Stimulated activated CD4-positive, alpha-beta T cell treated with anti-CD3 and anti-CD28 coated beads, Interleukin-15, amount 100 ng/mL, for 1 hour (primary cell): ENCODE results near the gene PTRH1.
"Not testable (repeated sequence)": the region's sequence is repeated elsewhere in the genome, so short reads cannot be mapped to it uniquely, and the experiment has no call there.

Experiments used
- DNase-seq, 2 donors: peaks; one replicate each; pipeline ENCODE4 v3.0.0-alpha.2; 2020; ENCODE audit warnings: low read depth in 1 of 2, low spot score in 1 of 2

The PTRH1 gene, protein sequence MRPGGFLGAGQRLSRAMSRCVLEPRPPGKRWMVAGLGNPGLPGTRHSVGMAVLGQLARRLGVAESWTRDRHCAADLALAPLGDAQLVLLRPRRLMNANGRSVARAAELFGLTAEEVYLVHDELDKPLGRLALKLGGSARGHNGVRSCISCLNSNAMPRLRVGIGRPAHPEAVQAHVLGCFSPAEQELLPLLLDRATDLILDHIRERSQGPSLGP

DNA sequence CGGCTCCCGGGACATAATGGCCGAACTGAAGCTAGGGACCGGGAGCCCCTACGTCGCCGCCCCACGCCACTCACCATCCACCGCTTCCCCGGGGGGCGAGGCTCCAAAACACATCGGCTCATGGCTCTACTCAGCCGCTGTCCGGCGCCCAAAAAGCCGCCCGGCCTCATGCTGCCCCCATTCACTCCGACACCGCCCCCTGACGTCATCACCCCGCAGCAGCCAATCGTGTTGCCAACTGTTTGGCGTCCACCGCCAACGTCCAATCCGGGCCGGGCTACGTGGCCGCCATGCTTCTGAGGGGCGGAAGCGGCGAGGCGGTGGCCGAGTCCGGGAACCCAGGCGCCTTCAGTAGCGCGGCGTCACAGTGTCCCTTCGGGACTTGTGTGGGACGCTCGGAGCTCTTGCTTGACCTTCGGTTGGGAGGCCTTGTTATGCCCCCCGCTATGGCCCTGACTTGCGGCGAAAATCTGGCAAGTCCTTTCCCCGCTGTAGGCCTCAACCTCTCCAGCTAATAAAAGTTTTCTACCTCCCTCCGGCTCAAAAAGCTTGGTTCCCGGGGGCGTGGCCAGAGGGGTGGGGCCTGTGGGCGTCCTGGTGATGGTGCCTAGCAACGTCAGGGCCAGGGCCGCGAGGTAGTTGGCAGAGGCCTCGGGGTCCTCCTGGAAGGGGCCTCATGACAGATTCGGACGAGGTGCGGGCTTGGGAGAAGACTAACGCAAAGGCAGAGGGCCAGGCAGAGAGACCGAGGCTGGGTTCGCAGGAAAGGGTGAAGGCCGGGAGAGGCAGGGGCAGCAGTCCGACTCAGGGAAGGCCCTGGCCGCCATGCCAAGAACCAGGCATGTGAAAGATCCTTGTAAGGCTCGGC, at the start of gene PTRH1, which contains the start of gene TTC16:
TSS of gene PTRH1 (minus strand) at position 194 of the 868 bp plus-strand sequence. CDS start at position 170, 24 bp downstream.
TSS of gene TTC16 (plus strand) at position 610 of the 868 bp plus-strand sequence. CDS start at position 677, 67 bp downstream.
- peak; percentile 88 to 95 for DNase-seq

DNA sequence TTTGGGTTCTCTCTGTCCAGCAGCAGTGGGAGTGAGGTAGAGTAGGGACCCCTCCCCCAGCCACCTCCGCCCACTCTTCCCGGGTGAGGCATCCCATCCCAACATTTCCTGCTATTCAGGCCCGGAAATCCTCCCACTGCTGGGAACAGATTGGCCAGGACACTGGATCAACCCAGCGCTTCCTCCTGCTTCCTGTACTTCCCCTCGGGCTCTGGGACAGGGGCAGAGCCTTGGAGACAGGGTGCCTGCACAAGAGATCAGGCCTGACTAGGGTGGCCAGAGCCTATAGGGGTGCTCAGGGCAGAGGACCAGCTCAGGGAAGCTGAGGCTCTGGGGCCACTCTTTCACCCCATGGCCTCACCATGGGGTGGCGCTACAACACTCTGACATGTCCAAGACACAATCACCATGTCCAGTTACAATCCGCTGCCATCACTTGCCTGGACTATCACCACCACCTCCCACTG, 48.5 kb upstream of the PTRH1 start:
- DNase-seq: no peak

DNA sequence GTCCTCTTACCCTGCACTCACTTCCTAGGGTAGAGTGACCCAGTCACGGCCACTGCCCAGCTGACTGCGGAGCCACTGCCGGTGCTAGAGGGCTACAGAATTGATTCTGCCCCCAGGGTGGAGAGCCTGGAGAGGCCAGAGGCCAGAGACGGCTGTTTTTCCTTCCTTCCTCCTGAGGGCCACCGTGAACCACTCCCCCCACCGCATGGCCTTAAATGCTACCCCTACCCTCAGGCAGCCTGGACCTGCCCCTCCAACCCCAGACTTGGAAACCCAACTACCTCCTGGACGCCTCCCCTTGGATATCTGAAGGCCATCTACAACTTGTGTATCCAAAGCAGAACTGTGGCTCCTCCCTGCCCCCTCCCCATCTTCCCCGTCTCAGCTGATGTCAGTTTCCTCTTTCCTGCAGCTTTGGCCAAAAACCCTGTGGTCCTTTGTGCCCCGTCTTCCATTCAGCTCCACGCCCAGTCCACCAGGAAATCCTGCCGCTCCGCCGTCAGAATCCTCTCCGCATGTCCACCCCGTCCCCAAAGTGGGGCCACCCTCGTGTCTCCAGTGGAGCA, 46.7 kb upstream of the PTRH1 start:
- DNase-seq: no peak

DNA sequence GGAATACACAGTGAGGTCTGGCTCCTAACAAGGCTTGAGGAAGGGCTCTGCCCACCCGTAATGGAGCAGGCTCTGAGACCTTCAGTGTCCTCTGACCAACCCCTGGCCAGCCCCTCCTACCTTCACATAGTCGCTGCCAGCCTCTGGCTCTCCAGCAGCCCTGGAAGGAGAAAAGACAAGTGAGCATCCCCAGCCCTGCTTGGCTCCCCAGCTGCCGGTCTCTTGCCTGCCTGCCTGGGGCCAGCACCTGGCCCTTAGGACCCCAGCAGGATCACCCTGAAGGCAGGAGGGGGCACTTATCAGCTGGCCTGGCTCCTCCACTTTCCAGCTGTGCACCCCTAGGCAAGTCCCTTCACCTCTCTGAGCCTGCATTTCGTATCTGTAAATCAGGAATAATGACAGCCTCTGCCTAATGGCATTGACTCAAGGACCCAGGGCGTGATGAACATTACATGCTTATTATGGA, 46.1 kb upstream of the PTRH1 start:
- no peak for DNase-seq

DNA sequence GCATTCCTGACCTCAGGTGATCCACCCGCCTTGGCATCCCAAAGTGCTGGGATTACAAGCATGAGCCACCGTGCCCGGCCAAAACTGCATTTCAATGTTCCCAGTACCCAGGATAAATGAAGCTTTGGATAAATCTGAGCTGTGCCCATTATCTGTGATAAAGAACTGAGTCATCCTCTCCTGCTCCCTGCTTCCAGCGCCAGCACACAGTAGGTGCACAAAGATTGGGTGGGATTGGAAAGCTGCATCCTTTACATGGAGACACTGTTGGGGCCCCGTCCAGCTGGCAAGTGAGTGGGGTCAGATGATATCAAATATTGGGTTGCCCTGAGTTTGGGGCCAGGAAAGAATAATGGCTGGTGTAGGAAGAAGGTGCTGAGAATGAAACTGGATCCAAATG, 45.6 kb upstream of the PTRH1 start:
- no peak for DNase-seq

DNA sequence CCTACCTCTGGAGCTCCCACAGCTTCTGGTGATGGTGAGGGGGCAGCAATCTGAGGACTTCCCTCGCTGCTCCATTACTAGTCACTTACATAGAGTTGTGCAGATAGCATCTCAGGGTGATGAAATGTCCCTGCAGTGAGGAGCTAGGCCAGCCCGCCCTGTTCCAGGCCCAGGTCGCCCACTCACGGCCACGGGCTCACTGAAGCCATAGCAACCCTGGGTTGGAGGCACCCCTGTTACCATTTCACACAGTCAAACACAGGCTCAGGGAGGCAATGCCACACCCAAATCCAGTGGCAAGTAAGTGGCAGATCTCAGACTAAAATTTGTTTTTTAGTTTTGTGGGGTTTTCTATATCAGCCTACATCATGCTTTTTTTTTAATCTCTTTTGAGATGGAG, 43.4 kb upstream of the PTRH1 start:
- DNase-seq: no peak

DNA sequence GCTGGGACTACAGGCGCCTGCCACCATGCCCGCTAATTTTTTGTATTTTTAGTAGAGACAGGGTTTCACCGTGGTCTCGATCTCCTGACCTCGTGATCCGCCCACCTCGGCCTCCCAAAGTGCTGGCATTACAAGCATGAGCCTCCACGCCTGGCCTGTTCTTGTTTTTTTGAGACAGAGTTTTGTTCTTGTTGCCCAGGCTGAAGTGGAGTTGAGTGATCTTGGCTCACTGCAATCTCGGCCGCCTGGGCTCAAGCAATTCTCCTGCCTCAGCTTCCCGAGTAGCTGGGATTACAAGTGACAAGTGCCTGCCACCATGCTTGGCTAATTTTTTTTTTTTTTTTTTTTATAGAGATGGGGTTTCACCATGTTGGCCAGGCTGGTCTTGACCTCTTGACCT, 41.3 kb upstream of the PTRH1 start:
- not testable (repeated sequence) for DNase-seq

DNA sequence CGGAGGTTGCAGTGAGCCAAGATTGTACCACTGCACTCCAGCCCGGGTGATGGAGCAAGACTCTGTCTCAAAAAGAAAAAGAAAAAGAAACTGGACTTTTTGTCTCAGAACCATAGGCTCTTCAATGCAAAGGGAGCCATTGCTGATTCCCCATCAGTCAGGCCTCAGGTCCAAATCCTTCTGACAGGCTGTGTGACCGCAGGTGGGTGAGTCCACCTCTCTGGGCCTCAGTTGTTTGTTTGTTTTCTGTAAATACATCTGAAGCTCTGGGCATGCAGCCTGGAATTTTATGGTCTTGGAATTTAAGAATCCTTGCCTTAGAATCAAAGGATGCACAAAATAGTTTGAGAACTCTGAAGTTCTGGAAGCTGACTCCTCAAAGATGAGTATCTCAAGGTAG, 40.8 kb upstream of the PTRH1 start:
- no peak for DNase-seq

DNA sequence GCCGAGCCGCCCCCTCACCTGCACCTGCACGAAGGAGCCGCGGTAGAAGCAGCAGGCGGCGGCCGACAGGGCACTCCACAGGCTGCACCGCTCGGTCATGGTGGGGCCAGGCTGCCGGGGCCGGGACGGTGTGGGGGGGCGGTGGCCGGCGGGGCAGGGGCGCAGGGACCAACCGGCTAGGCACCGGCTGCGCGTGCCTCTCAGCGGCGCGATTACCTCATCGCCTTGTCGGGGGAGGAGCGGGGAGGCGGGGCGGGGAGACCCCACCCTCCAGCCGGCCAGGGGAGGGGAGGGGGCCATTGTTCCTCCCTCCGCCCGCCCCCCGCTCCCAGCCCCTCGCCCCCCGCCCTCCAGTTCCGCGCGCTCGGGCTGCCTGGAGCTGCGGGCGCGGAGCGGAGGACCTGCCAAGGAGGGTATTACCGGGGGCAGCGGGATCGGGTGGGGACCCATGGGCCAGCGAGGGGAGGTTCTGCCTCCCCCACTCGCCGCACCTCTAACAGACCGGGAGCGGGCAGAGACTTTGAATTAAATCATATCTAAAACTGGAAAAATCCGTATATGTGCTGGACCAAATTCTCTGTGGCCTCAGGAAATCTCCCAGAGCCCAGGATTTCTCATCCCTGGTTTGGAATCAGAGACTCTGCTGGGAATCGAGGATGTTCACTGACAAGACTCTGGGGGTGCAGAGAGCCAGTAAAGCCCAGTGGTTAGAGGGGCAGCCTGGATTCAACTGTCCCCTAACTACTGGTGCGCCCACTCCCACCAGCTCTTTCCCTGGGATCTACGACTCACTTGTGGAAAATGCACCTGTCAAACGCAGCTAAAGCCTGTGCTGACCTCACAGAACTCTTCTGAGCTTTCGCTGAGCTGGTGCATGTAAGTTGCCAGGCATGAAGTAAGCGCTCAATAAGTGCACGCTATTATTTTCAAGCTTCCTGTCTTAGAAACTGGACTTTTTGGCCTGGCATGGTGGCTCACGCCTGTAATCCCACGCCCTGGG, 39.9 kb upstream of the PTRH1 start:
- DNase-seq: no peak

DNA sequence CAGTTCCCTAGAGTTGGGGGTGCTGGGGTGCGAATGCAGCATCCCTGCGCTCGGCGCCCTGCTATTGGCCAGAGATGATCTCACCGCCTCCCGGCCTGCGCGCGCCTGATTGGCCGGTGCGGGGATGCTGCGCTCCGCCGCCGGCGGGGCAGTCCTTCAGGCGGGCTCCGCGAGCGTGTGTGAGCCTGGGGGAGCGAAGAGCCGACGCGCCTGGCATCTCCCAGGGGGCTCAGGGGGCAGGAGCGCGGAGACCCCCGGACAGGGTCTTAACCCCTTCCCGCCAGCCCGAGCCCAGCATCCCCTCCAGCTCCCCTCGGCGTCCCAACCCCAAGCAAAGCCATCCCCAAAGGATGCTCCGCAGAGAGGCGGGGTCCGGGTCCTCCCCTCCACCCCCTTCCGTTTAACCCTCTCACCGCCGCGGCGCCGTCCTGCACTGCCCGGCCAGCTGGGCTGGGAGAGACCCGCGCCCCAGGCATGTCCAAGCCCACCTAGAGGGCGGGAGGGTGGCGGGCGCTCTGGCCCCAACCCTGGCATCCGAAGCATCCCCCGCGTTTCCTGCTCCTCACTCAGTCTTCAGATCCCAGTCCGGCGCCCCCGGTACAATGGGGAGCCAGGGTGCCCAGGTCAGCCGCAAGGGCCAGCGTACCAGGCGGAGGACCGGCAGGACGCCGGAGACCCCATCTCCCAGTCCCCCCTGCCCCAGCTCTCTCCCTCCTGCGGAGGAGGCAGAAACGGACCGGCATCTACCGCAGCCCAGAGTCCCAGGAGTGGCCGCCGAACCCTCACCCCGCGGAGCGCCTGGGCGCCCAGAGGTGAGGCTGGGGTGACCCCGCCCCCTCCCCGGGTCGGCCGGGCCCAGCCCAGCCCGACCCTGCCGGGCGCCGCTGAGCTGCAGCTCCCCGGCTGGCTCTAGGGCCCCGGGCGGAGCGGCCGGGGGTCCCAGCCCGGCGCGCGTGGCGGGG, 38.9 kb upstream of the PTRH1 start:
- DNase-seq: no peak

DNA sequence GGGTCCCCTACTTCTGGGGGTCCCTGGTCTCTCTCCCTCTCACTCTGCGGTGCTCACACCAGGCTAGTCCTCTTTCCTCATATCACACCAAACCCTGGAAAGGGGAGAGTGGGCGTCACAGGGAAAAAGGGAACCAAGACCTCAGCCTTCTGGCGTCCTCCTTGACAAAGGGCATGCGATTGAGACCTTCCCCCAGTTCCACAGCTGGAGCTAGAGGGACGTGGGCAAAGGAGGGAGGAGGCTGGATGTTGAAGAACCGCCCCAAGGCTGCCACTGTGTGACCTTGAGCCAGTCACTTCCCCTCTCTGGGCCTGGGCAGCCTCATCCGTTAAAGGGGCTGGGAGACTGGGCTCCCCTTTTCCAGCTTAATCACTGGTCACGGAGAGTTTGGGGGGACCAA, 38.2 kb upstream of the PTRH1 start:
- no peak for DNase-seq

DNA sequence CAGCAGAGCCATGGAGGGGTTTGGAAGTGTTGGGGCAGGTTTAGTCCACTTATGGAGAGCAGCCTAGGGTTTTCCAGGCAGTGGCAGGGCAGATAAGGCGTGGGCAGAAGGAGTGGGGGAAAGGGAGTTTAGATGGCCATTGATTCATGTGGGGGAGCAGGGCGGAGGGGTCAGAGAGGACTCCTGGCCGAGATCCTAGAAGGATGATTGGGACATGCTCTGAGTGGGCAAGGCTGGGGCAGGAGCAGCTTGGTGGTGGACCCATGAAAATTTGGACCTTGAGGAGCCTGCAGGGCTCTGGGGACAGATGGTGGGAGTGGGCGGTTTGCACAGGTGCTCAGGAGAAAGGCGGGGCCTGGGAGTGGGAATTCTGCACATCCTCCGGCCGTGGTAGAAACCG, 37.7 kb upstream of the PTRH1 start:
- no peak for DNase-seq

DNA sequence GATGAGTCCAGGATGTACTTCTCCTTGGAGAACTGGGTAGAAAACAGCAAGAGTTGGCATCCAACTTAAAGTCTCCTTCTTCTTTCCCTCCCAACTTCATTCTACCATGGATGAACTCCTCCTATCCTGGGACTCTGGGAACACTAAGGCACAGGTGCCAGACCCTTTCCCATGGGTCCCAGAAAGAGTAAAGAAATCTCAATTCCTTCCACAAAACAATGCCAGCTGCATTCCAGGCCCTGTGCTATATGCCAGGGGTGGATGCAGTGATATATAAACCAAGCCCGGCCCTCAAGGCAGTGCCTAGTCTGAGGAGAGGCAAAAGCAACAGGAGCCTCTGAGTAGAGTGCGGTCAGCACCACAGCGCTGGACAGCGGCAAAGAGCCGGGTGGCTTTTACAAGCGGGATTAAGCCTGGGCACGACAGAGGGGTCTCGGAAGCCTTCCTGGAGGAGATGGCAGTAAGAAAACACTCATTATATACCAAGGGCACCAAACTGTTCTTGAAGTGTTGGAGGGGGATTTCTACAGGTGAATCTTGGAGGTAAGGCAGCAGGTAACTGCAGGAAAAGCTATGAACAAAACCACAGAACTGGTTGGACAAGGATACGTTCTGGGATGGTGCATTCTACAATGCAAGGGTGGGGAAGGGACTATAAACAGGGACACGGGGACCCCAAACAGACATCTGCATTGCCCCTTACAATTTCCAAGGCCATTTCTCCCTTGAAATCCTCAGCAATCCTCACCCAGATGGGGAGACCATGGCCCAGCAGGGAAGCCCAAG, 36.0 kb upstream of the PTRH1 start:
- DNase-seq: no peak

DNA sequence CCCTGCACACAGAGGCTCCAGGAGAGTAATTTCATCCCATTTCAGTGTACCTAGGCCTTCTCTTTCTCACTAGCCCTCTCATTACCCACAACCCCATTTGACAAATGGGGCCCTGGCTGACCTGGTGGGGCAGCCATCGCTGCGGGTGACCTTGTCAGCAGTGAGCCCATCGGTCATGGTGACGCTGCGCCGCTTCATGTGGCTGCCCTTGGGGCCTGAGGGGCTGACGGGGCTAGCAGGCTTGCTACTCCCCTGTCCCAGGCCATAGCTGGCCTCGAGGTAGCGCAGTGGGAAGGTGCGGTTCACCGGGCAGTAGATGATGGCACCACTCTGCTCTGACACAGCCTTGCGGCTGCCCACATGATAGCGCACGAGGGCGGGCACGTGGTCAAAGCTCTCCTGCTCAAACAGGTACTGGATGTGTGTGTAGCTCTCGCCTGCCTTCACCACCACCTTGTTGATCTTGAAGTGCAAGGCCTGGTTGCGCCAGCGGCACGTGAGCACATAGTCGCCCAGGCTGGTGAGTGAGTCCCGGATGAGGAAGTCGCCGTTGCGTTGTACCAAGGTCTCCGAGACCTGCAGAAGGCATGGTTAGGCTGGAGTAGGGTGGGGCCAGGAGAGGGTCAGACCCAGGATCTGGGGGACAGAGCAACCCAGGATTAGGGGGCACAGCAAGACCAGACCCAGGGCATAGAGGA, 33.8 kb upstream of the PTRH1 start:
- DNase-seq: no peak

DNA sequence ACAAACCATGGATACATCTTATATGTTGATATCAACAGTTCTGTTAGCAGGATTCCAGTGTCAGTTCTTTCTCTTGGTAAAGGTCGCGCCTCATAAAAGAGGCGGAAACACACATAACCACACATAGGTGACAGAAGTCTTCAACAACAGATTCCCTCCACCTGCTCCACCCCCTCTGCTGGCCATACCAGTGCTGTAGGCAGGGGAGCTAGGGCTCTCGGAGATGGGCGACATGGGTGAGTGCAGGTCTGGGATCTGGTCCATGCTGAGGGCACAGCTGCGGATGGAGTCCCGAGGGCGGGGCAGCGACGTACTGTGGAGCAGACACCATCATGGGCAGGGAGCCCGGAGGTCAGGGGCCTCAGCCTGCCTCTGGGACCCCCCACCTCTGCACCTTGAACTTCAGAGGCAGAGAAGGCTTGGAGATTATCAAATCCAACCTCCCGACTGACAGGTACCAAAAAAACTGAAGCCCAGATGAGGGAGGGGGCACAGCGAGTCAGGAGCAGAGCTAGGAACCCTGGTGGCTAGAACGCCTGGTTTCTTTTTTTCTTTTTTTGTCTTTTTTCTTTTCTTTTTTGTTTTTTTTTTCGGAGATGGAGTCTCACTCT, 31.6 kb upstream of the PTRH1 start:
- DNase-seq: no peak

DNA sequence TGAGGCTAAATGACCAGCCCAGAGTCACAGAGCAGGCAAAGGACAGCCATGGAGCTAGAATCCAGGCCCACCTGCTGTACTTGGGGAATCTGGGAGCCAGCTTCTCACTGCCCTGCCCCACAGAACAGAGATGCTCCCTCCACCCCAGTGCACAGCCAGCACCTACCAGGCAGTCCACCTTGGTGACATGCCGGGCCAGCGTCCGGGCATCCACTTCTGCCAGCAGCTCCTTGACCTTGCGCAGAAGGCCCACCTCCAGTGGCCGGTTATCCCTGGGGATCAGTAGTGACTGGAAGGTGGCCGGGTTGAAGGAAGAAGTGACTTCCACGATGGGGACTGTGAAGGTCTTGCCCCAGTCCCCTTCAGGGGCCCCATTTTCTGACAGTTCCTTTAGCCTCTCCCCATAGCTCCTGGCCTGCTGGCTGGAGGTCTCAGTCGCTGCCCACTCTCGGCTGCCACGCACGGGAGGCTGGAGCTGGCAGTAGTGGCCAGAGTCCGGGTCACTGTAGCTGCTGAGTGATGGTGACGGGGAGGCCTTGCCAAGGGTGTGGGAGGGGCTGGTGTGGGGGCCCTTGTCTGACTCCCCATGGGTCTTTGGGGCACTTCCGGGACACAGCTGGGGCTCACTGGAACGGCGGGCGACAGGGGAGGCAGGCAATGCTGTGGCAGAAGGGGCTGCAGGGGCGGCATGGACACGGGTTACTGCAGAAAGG, 29.1 kb upstream of the PTRH1 start:
- DNase-seq: no peak

DNA sequence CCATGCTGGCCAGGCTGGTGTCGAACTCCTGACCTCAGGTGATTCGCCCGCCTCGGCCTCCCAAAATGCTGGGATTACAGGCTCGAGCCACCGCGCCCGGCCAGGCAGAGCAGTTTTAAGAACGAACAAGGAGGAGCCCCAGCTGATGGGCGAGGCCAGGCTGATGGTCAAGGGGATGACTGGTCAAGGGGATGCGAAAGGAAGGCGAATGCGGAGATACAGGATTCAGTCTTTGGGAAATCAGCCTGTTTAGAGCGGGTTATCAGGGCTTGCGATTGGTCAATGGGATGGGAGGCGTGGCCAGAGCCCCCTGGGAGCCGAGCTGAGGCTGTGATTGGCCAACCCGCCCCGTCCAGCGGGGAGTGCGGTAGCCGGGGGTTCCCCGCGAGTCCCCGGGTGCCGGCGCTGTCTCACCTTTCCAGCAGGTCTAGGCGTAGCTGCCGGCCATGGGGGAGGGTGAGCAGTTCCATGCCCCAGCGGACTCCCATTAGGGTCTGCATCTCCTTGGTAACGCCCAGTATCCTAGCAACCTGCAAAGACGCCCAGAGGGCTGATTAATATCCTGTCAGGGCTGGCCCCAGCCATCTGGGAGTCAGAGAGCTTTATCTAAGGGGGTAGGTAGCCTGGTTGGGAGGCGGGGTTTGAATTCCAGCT, 27.1 kb upstream of the PTRH1 start:
- DNase-seq: no peak
